ENCODE measurements around the gene GUCD1. TPM values are rescaled to one million over a fixed set of nuclear protein-coding genes. Genes with fewer than 3 reads are reported as not detected.

The GUCD1 gene
- total and polyA plus RNA-seq, 2 of the 8 experiments (the other 6 are each of a cell fraction or from before 2014, with no cell fraction given), result 85.2 to 128 TPM

DNA sequence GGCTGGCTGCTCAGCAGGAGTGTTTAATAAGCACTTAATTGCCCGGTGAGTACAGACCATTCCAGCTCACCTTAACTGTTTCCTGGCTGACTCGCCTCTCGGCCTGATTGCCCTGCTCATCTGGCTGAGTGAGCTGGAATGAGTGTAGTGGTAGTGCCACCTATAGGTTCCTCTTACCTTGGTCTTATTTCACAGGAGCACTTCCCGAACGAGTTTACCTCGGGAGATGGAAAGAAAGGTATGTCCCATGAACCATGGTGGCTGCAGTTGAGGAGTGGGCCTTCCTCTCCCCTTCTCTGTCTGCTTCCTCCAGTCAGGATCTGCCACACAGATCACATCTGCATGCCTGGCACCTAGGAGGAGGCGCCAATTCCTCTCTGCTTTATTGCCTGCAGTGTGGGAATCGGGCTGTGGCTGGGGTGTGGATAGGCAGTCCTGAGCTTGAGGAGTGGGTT, 33.1 kb downstream of the GUCD1 start (continued):
- TF ChIP-seq, protein P1, sequence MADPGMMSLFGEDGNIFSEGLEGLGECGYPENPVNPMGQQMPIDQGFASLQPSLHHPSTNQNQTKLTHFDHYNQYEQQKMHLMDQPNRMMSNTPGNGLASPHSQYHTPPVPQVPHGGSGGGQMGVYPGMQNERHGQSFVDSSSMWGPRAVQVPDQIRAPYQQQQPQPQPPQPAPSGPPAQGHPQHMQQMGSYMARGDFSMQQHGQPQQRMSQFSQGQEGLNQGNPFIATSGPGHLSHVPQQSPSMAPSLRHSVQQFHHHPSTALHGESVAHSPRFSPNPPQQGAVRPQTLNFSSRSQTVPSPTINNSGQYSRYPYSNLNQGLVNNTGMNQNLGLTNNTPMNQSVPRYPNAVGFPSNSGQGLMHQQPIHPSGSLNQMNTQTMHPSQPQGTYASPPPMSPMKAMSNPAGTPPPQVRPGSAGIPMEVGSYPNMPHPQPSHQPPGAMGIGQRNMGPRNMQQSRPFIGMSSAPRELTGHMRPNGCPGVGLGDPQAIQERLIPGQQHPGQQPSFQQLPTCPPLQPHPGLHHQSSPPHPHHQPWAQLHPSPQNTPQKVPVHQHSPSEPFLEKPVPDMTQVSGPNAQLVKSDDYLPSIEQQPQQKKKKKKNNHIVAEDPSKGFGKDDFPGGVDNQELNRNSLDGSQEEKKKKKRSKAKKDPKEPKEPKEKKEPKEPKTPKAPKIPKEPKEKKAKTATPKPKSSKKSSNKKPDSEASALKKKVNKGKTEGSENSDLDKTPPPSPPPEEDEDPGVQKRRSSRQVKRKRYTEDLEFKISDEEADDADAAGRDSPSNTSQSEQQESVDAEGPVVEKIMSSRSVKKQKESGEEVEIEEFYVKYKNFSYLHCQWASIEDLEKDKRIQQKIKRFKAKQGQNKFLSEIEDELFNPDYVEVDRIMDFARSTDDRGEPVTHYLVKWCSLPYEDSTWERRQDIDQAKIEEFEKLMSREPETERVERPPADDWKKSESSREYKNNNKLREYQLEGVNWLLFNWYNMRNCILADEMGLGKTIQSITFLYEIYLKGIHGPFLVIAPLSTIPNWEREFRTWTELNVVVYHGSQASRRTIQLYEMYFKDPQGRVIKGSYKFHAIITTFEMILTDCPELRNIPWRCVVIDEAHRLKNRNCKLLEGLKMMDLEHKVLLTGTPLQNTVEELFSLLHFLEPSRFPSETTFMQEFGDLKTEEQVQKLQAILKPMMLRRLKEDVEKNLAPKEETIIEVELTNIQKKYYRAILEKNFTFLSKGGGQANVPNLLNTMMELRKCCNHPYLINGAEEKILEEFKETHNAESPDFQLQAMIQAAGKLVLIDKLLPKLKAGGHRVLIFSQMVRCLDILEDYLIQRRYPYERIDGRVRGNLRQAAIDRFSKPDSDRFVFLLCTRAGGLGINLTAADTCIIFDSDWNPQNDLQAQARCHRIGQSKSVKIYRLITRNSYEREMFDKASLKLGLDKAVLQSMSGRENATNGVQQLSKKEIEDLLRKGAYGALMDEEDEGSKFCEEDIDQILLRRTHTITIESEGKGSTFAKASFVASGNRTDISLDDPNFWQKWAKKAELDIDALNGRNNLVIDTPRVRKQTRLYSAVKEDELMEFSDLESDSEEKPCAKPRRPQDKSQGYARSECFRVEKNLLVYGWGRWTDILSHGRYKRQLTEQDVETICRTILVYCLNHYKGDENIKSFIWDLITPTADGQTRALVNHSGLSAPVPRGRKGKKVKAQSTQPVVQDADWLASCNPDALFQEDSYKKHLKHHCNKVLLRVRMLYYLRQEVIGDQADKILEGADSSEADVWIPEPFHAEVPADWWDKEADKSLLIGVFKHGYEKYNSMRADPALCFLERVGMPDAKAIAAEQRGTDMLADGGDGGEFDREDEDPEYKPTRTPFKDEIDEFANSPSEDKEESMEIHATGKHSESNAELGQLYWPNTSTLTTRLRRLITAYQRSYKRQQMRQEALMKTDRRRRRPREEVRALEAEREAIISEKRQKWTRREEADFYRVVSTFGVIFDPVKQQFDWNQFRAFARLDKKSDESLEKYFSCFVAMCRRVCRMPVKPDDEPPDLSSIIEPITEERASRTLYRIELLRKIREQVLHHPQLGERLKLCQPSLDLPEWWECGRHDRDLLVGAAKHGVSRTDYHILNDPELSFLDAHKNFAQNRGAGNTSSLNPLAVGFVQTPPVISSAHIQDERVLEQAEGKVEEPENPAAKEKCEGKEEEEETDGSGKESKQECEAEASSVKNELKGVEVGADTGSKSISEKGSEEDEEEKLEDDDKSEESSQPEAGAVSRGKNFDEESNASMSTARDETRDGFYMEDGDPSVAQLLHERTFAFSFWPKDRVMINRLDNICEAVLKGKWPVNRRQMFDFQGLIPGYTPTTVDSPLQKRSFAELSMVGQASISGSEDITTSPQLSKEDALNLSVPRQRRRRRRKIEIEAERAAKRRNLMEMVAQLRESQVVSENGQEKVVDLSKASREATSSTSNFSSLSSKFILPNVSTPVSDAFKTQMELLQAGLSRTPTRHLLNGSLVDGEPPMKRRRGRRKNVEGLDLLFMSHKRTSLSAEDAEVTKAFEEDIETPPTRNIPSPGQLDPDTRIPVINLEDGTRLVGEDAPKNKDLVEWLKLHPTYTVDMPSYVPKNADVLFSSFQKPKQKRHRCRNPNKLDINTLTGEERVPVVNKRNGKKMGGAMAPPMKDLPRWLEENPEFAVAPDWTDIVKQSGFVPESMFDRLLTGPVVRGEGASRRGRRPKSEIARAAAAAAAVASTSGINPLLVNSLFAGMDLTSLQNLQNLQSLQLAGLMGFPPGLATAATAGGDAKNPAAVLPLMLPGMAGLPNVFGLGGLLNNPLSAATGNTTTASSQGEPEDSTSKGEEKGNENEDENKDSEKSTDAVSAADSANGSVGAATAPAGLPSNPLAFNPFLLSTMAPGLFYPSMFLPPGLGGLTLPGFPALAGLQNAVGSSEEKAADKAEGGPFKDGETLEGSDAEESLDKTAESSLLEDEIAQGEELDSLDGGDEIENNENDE (IDR thresholded peaks at IDR 0.05; ENCODE audit: insufficient replicate concordance, low read length), result no peak
- TF ChIP-seq, protein P2, sequence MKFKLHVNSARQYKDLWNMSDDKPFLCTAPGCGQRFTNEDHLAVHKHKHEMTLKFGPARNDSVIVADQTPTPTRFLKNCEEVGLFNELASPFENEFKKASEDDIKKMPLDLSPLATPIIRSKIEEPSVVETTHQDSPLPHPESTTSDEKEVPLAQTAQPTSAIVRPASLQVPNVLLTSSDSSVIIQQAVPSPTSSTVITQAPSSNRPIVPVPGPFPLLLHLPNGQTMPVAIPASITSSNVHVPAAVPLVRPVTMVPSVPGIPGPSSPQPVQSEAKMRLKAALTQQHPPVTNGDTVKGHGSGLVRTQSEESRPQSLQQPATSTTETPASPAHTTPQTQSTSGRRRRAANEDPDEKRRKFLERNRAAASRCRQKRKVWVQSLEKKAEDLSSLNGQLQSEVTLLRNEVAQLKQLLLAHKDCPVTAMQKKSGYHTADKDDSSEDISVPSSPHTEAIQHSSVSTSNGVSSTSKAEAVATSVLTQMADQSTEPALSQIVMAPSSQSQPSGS (IDR thresholded peaks at IDR 0.05; ENCODE audit: low read length), result no peak
- TF ChIP-seq RBBP5 (IDR thresholded peaks at IDR 0.05; ENCODE audit: borderline replicate concordance, low read depth, low read length) (0 out of 2 replicates have a peak, but pooled peaks have one; percentile 35), TAF1 (IDR thresholded peaks at IDR 0.05; ENCODE audit: low read depth, low read length) (no peak), CBX8 (IDR thresholded peaks at IDR 0.05; ENCODE audit: borderline replicate concordance, low read depth, low read length) (no peak), TEAD4 (IDR thresholded peaks at IDR 0.05; ENCODE audit: low read depth, low read length) (peak; percentile 10; the same call in 1 of the 2 replicates)
- TF ChIP-seq, protein P3, sequence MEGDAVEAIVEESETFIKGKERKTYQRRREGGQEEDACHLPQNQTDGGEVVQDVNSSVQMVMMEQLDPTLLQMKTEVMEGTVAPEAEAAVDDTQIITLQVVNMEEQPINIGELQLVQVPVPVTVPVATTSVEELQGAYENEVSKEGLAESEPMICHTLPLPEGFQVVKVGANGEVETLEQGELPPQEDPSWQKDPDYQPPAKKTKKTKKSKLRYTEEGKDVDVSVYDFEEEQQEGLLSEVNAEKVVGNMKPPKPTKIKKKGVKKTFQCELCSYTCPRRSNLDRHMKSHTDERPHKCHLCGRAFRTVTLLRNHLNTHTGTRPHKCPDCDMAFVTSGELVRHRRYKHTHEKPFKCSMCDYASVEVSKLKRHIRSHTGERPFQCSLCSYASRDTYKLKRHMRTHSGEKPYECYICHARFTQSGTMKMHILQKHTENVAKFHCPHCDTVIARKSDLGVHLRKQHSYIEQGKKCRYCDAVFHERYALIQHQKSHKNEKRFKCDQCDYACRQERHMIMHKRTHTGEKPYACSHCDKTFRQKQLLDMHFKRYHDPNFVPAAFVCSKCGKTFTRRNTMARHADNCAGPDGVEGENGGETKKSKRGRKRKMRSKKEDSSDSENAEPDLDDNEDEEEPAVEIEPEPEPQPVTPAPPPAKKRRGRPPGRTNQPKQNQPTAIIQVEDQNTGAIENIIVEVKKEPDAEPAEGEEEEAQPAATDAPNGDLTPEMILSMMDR (IDR thresholded peaks at IDR 0.05; ENCODE audit: control extremely low read depth in 1 of 3, insufficient read depth in 1 of 3, low read depth in 1 of 3, low read length in 3 of 3), result peak; percentile 35 to 84 (median 74)
